22Rv1 (cell line): ENCODE data around the gene CRELD2.

Source experiments
- H3K27ac ChIP-seq: fragments of 450-650 bp; 2 replicates; pipeline ENCODE4 v1.5.1; 2017
- CTCF ChIP-seq: fragments of 450-650 bp; IDR thresholded peaks from 2 replicates; pipeline ENCODE4 v1.5.1; 2017; ENCODE audit warnings: mild to moderate bottlenecking
- ZFX ChIP-seq: fragments of 450-650 bp; IDR thresholded peaks from 2 replicates; pipeline ENCODE4 v1.6.1; 2017; ENCODE audit warnings: antibody characterized with exemption, borderline replicate concordance

CRELD2 gene

GRCh38 chr22:49917974-49918910, at the start of gene CRELD2, which contains the start of gene ALG12:
CRELD2 (plus strand) TSS chr22:49918634; CDS start chr22:49918770, 136 bp downstream.
ALG12 (minus strand) TSS chr22:49918438; CDS start chr22:49913765, 4,673 bp downstream.
- TF ChIP-seq CTCF: no peak
- H3K27ac ChIP-seq: peak within 1 kb of the TSS; percentile 95

GRCh38 chr22:49869086-49869830, 49.2 kb upstream of the CRELD2 start:
- no peak overlapping the region for H3K27ac ChIP-seq
- TF ChIP-seq ZFX (no peak), CTCF (no peak)

GRCh38 chr22:49869845-49870712, 48.4 kb upstream of the CRELD2 start:
- TF ChIP-seq CTCF (no peak), ZFX (no peak)
- H3K27ac ChIP-seq: no peak overlapping the region

GRCh38 chr22:49871482-49871881, 47.0 kb upstream of the CRELD2 start:
- TF ChIP-seq ZFX (no peak), CTCF (no peak)

GRCh38 chr22:49872347-49872746, 46.1 kb upstream of the CRELD2 start:
- H3K27ac ChIP-seq: no peak overlapping the region
- TF ChIP-seq CTCF: no peak
- TF ChIP-seq ZFX: no peak

More at GRCh38 chr22:49871482-49871881, 47.0 kb upstream of the CRELD2 start:
- peak overlapping the region; percentile 53 for H3K27ac ChIP-seq

GRCh38 chr22:49873228-49873940, 45.0 kb upstream of the CRELD2 start:
- H3K27ac ChIP-seq: no peak overlapping the region
- TF ChIP-seq CTCF (no peak), ZFX (no peak)
